K562 (cell line): ENCODE measurements around the gene MPHOSPH8. TPM values are rescaled to one million over a fixed set of nuclear protein-coding genes. Genes with fewer than 3 reads are reported as not detected.

Experiments used
- ATAC-seq: fragments of 200-7000 bp; cut with Tn5 transposase; 3 replicates; pipeline ENCODE4 v1.9.1; 2020; ENCODE audit warnings: moderate library complexity
- BruUV-seq: library from RNA; stranded (reverse); fragments of 400-500 nt; replicated peaks from 2 replicates; lab custom pipeline; 2021; lab: Mats Ljungman, UMichigan
- CTCF ChIA-PET: fragments of 300-600 bp; formaldehyde crosslinking; extraction: SDS; loops from one replicate; lab custom pipeline; 2021; ENCODE audit warnings: low intra/inter-chr PET ratio; lab: Yijun Ruan, JAX
- POLR2A ChIA-PET: fragments of 300-600, 350-650 bp; sonication (Branson Sonifier 250); formaldehyde crosslinking; extraction: SDS; loops from one replicate; lab custom pipeline; 2021; ENCODE audit warnings: antibody characterized with exemption, inconsistent platforms; lab: Yijun Ruan, JAX
- DNase-seq, 4 experiments: peaks; one replicate each; pipeline versions ENCODE4 v3.0.0 to v3.0.0-alpha.2; 2011 to 2018; ENCODE audit warnings: low spot score in 3 of 4, mixed read lengths in 3 of 4; ENCODE audit errors: extremely low read depth in 1 of 4
- FAIRE-seq: peaks from 2 replicates; lab custom pipeline; 2011; peaks lifted over from hg19 to GRCh38; lab: Jason Lieb, UNC
- H2AFZ ChIP-seq: 2 replicates; pipeline ENCODE4 v1.6.0; 2011; ENCODE audit warnings: low read depth, low read length, control low read depth, inconsistent platforms
- H3K27ac ChIP-seq: fragments of 200-600 bp; 3 replicates; pipeline ENCODE4 v1.8.0; 2011; ENCODE audit warnings: low read depth, mild to moderate bottlenecking, control low read depth, inconsistent platforms, low read length, moderate library complexity, mixed read lengths; ENCODE audit errors: extremely low read depth
- H3K27me3 ChIP-seq, 2 experiments: fragments of 300-600 bp in 1 of 2; 2 replicates in 1 of 2; 3 replicates in 1 of 2; pipeline versions ENCODE4 v1.6.0 to v1.8.0; 2011; ENCODE audit warnings: inconsistent platforms in 2 of 2, low read length in 2 of 2, mild to moderate bottlenecking in 1 of 2, mixed read lengths in 1 of 2, moderate library complexity in 1 of 2; ENCODE audit not compliant: control insufficient read depth in 2 of 2, insufficient read depth in 2 of 2
- H3K36me3 ChIP-seq: fragments of 300-600 bp; 3 replicates; pipeline ENCODE4 v1.8.0; 2011; ENCODE audit warnings: mild to moderate bottlenecking, low read length, inconsistent platforms; ENCODE audit not compliant: control insufficient read depth, insufficient read depth
- H3K4me1 ChIP-seq, 2 experiments: fragments of 200-600 bp in 1 of 2; replicated peaks in 1 of 2; 2 replicates in 1 of 2; 3 replicates in 1 of 2; pipeline versions ENCODE4 v1.5.1 to v1.8.0; 2011; ENCODE audit warnings: inconsistent platforms in 2 of 2, low read length in 2 of 2, mild to moderate bottlenecking in 1 of 2, mixed read lengths in 1 of 2, moderate library complexity in 1 of 2; ENCODE audit not compliant: control insufficient read depth in 2 of 2, insufficient read depth in 2 of 2
- H3K4me2 ChIP-seq: 2 replicates; pipeline ENCODE4 v1.6.1; 2011; ENCODE audit warnings: low read length, control low read depth, inconsistent platforms, mixed read lengths; ENCODE audit not compliant: insufficient read depth
- H3K4me3 ChIP-seq: fragments of 200-600 bp; sonication (generic), shearing (Covaris generic); 2 replicates; pipeline ENCODE4 v1.5.1; 2016; ENCODE audit warnings: control low read depth, inconsistent platforms
- H3K79me2 ChIP-seq: fragments of 200-600 bp; 3 replicates; pipeline ENCODE4 v1.8.0; 2011; ENCODE audit warnings: low read length, inconsistent platforms; ENCODE audit not compliant: control insufficient read depth, insufficient read depth
- H3K9ac ChIP-seq, 2 experiments: 2 replicates each; pipeline versions ENCODE4 v1.6.0 to v1.6.1; 2011; ENCODE audit warnings: low read depth in 2 of 2, low read length in 2 of 2, control low read depth in 1 of 2, inconsistent platforms in 1 of 2, mild to moderate bottlenecking in 1 of 2, mixed read lengths in 1 of 2; ENCODE audit not compliant: insufficient read depth in 1 of 2
- H3K9me1 ChIP-seq: one replicate; pipeline ENCODE4 v1.6.0; 2011; ENCODE audit warnings: inconsistent platforms, mild to moderate bottlenecking, low read length, moderate library complexity; ENCODE audit not compliant: control insufficient read depth, insufficient read depth
- H3K9me3 ChIP-seq: replicated peaks from 2 replicates; pipeline ENCODE4 v1.5.1; 2011; ENCODE audit warnings: low read depth, low read length, inconsistent platforms; ENCODE audit not compliant: control insufficient read depth, insufficient read depth
- H4K20me1 ChIP-seq: replicated peaks from 2 replicates; pipeline ENCODE4 v1.6.1; 2011; ENCODE audit warnings: low read length, inconsistent platforms, mixed read lengths; ENCODE audit not compliant: control insufficient read depth, insufficient read depth
- ATF6 ChIP-seq: sonication (generic); formaldehyde crosslinking; IDR thresholded peaks from 2 replicates; pipeline ENCODE4 v1.4.0; 2020; ENCODE audit warnings: mild to moderate bottlenecking, missing genetic modification reagents
- BRF1 ChIP-seq: IDR thresholded peaks from 3 replicates; pipeline ENCODE4 v1.6.1; 2011; ENCODE audit warnings: borderline replicate concordance, mild to moderate bottlenecking; ENCODE audit not compliant: insufficient read length; ENCODE audit errors: extremely low read depth
- CBFB ChIP-seq: sonication (generic); formaldehyde crosslinking; IDR thresholded peaks from 2 replicates; pipeline ENCODE4 v1.4.0; 2020; ENCODE audit warnings: mild to moderate bottlenecking, missing genetic modification reagents
- CTCF ChIP-seq, 3 experiments: IDR thresholded peaks in 2 of 3; conservative IDR thresholded peaks in 1 of 3; 2 replicates each; pipeline ENCODE4 v1.5.1; 2011 to 2012; ENCODE audit warnings: low read length in 3 of 3, mild to moderate bottlenecking in 3 of 3, control low read depth in 2 of 3, improper control_type of control experiment in 1 of 3, inconsistent platforms in 1 of 3, low read depth in 1 of 3, mixed read lengths in 1 of 3, moderate library complexity in 1 of 3; ENCODE audit not compliant: insufficient read depth in 2 of 3
- EZH2 ChIP-seq: IDR thresholded peaks from 2 replicates; pipeline ENCODE4 v1.6.1; 2012; ENCODE audit warnings: low read depth, mild to moderate bottlenecking, inconsistent platforms, low read length, borderline replicate concordance
- FOXP4 ChIP-seq: sonication (generic); formaldehyde crosslinking; IDR thresholded peaks from 2 replicates; pipeline ENCODE4 v1.8.0; 2022; ENCODE audit warnings: mild to moderate bottlenecking, missing genetic modification reagents, borderline replicate concordance
- GATA2 ChIP-seq: sonication (generic); formaldehyde crosslinking; IDR thresholded peaks from 2 replicates; pipeline ENCODE4 v1.4.0; 2020; ENCODE audit warnings: mild to moderate bottlenecking, missing genetic modification reagents
- GTF2E2 ChIP-seq: fragments of 200-800 bp; sonication (Bioruptor generic); IDR thresholded peaks from 2 replicates; pipeline ENCODE4 v1.6.1; 2016; ENCODE audit warnings: missing genetic modification characterization, missing compliant biosample characterization
- KAT7 ChIP-seq: sonication (generic); formaldehyde crosslinking; IDR thresholded peaks from 2 replicates; pipeline ENCODE4 v1.8.0; 2022; ENCODE audit warnings: missing genetic modification reagents, mild to moderate bottlenecking, borderline replicate concordance
- PTTG1 ChIP-seq: fragments of 450-650 bp; IDR thresholded peaks from 2 replicates; pipeline ENCODE4 v1.6.1; 2016; ENCODE audit warnings: low read depth, mild to moderate bottlenecking, missing genetic modification characterization, missing compliant biosample characterization
- RAD21 ChIP-seq, 2 experiments: fragments of 250-450 bp in 1 of 2; fragments of 450-650 bp in 1 of 2; sonication (Bioruptor Pico) in 1 of 2; formaldehyde crosslinking in 1 of 2; IDR thresholded peaks in 1 of 2; conservative IDR thresholded peaks in 1 of 2; 2 replicates each; pipeline versions ENCODE4 v1.4.0 to v1.8.0; 2020 to 2022; ENCODE audit warnings: mild to moderate bottlenecking in 2 of 2, moderate library complexity in 1 of 2
- SMC3 ChIP-seq: conservative IDR thresholded peaks from 2 replicates; pipeline ENCODE4 v1.6.1; 2011; ENCODE audit warnings: low read depth, low read length, improper control_type of control experiment; ENCODE audit not compliant: insufficient read depth
- THRAP3 ChIP-seq: fragments of 450-650 bp; IDR thresholded peaks from 2 replicates; pipeline ENCODE4 v1.6.1; 2016; ENCODE audit warnings: mild to moderate bottlenecking, inconsistent platforms, borderline replicate concordance
- ZNF175 ChIP-seq: fragments of 200-800 bp; sonication (Bioruptor generic); IDR thresholded peaks from 2 replicates; pipeline ENCODE4 v1.6.1; 2016; ENCODE audit warnings: low read depth, mild to moderate bottlenecking, missing genetic modification characterization, missing compliant biosample characterization
- ZNF41 ChIP-seq: fragments of 250-450 bp; sonication (Bioruptor Pico); conservative IDR thresholded peaks from 2 replicates; pipeline ENCODE4 v1.4.0; 2020; ENCODE audit warnings: mild to moderate bottlenecking
- WGBS: fragments of 100-300 bp; shearing (Covaris generic); methylation state at CpG from one replicate; pipeline ENCODE4 v1.1.6; 2016; ENCODE audit warnings: low coverage, mixed read lengths; ENCODE audit not compliant: insufficient coverage; ENCODE audit errors: missing lambda C conversion rate; 5-methylcytosine and 5-hydroxymethylcytosine counted together
- in situ Hi-C: fragments of 300-500 bp; cut with MboI; formaldehyde crosslinking; loops from 4 replicates; pipeline ENCODE4 v1.15.0; 2018; ENCODE audit warnings: inconsistent platforms, mixed read lengths
- intact Hi-C: fragments of 100-400 bp; cut with micrococcal nuclease; formaldehyde crosslinking; loops from 2 replicates; pipeline ENCODE4 v1.14.2; 2022
- polyA plus RNA-seq, 8 experiments: library from polyadenylated mRNA; depleted of rRNA in 4 of 8; stranded (reverse) in 5 of 8; unstranded in 3 of 8; fragments of >200 nt; fragmentation: Nextera tagmentation in 2 of 8; fragmentation: Illumina TruSeq in 1 of 8; extraction: Ambion mirVana in 2 of 8; extraction: Trizol in 1 of 8; gene quantifications; 2 replicates each; pipeline versions ENCODE4 v1.2.1 to v1.2.3, GENCODE V29; 2011 to 2014; ENCODE audit warnings: inconsistent platforms in 1 of 8, missing spikeins in 1 of 8
- total RNA-seq, 7 experiments: library from RNA; depleted of rRNA in 6 of 7; stranded (reverse); fragments of >200 nt in 6 of 7; fragmentation: Illumina TruSeq in 2 of 7; extraction: Trizol in 2 of 7; gene quantifications; 2 replicates each; pipeline versions ENCODE4 v1.2.1 to v1.2.3, GENCODE V29; 2011 to 2021; ENCODE audit warnings: low replicate concordance in 1 of 7

MPHOSPH8 gene
- total and polyA plus RNA-seq, 9 of the 15 experiments (the other 6 are each of a cell fraction or from before 2014, with no cell fraction given): 10.3 to 24.8 (median 16.6) TPM

- no peak overlapping the region for H3K4me3 ChIP-seq
- H4K20me1 ChIP-seq: no peaks in the 10 kb centered on the region
- peak overlapping the region; percentile 60; the same call in 1 of the 2 replicates for H3K4me2 ChIP-seq
- WGBS: 33% methylated on average over 8 of the region's 9 CpGs
- peak in 3 of 4 experiments; percentile 8 to 47 (median 26) for DNase-seq
- H3K9me1 ChIP-seq: no peaks in the 10 kb centered on the region
- no TSS peak for BruUV-seq
- no peak overlapping the region for H3K9ac ChIP-seq
- H3K27ac ChIP-seq: no peak overlapping the region
- no peaks in the 10 kb centered on the region; the same call in 1 of the 2 replicates for H3K9me3 ChIP-seq
- H3K4me1 ChIP-seq: peaks cover 3 to 4% of the 10 kb centered on the region in 2 experiments; a peak in 3 of 5 replicates
- POLR2A ChIA-PET: interaction anchor here (0.8 kb wide), 1 partner anchor 45 kb away, joined by 3 read pairs; no protein-coding TSS in a partner anchor
- intact Hi-C loops (no loop called here), in situ Hi-C loops (no loop called here)
- CTCF ChIA-PET: no interaction called here
- no peaks in the 10 kb centered on the region for H3K36me3 ChIP-seq
- H2AFZ ChIP-seq: peak overlapping the region; percentile 92
- H3K27me3 ChIP-seq: no peaks in the 10 kb centered on the region
- FAIRE-seq: no peak
- peak; percentile 92 for ATAC-seq
- no peaks in the 10 kb centered on the region for H3K79me2 ChIP-seq
- TF ChIP-seq FOXP4 (no peak), RAD21 (CRISPR knock-in tag; conservative IDR thresholded peaks at IDR 0.05 in 1 of 2, IDR thresholded peaks at IDR 0.05 in 1 of 2) (peak; percentile 59 to 77), PTTG1 (tag) (no peak), THRAP3 (no peak), CTCF (IDR thresholded peaks at IDR 0.05 in 2 of 3, conservative IDR thresholded peaks at IDR 0.05 in 1 of 3; ENCODE audit: insufficient read depth in 2 of 3, low read depth in 1 of 3, low read length in 3 of 3) (peak; percentile 54 to 67 (median 59)), ZNF41 (CRISPR knock-in tag) (no peak), CBFB (no peak), EZH2 (no peak), GATA2 (CRISPR knock-in tag) (no peak), SMC3 (peak; percentile 31), BRF1 (no peak), KAT7 (CRISPR knock-in tag) (no peak), GTF2E2 (tag) (no peak), ATF6 (CRISPR knock-in tag) (no peak), ZNF175 (CRISPR knock-in tag) (no peak)
Measured at GRCh38 chr13:19587635-19588300, 45.7 kb upstream of the MPHOSPH8 start.
